Stimulated activated CD4-positive, alpha-beta T cell treated with anti-CD3 and anti-CD28 coated beads, Interleukin-1b, Interleukin-23, amount 100 ng/mL, for 48 hours (primary cell): ENCODE results near the gene CD22.
"Not testable (repeated sequence)": the region's sequence is repeated elsewhere in the genome, so short reads cannot be mapped to it uniquely, and the experiment has no call there.

ENCODE experiments used
- DNase-seq: peaks from one replicate; pipeline ENCODE4 v3.0.0-alpha.2; 2020

CD22 gene

DNA sequence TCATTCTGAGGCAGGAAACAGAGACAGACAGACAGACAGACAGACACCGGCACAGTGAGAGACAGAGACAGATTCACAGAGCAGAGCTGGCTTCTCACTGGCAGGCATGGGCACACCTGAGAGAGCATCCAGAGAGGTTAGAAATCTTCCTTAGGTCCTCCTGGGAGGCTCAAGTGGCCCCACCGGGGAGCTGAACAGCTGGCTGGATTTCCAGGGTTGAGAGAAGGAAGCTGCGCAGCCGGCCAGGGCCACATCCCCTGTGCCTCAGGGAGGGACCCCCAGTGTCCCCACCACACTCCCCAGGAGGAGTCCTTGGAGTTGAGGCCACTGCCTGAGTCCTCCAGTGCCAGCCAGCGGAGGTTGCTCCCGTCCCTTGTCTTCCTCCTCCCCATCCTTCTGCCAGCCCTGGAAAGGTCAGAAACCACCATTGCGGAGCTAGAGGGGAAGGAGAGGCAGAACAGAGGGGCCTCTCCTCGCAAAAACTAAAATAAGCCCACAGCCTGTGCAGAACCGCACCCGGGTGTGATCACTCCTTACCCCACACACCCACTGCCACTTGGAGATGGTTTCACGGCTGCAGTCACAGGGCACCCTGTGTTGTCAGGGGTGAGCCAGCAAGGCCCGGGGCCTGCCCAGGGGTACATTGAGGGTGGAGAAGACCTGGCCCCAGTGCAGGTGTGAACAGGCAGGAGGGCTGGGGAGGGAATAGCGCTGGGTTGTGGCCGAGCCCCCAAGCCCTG, 33.4 kb downstream of the CD22 start:
- DNase-seq = no peak

DNA sequence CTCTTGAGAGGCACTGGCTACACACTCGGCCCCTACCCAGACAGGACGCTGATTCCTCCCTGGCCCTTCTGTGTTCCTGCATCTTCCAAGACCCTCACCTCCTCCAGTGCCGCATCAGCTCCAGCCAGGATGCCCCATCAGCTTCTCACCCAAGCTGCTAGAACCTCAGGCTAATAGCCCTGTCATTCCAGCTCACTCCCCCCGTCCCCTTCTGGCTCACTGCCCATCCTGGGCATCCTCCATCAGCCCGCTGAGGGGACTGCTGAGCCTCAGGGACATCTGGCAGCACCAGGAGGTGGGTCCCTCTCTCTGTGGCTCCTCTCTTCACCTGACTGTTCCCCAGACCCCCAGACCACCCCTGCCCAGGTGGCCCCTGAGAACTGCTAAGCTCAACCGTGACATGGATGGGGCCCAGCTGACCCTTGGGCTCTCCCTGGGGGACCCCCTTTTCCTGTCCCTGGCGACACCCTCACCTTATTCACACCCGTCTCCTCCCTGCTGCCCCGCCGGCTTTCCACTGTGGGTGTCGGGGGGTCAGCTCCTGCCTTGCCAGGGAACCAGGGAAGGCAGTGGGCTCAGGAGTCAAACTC, 34.1 kb downstream of the CD22 start:
- no peak for DNase-seq

DNA sequence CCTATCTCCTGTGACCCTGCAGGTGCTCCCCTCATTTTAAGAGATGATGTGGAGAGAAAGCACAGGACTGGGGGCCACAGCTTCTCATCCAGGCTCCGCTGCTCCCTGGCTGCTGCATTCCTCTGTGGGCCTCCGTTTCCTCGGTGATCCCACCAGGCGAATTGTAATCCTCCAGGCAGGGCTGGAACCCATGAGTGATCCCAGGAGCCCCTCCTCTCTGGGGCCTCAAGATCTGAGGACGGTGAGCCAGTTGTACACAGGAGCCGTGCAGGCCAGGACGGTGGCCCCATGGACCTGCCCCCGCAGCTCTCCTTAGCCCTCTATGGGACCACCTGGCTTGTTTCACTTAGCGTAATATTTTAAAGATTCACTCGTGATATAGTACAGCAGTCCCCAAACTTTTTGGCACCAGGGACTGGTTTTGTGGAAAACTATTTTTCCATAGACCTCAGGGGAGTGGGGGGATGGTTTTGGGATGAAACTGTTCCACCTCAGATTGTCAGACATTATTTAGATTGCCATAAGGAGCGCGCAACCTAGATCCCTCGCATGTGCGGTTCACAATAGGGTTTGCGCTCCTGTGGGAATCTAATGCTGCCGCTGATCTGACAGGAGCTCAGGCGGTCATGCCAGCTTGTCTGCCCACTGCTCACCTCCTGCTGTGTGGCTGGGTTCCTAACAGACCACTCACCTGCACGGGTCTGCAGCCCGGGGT, 34.9 kb downstream of the CD22 start:
- no peak for DNase-seq

GRCh38 chr19:35365303-35365702, 36.3 kb downstream of the CD22 start:
- no peak for DNase-seq

DNA sequence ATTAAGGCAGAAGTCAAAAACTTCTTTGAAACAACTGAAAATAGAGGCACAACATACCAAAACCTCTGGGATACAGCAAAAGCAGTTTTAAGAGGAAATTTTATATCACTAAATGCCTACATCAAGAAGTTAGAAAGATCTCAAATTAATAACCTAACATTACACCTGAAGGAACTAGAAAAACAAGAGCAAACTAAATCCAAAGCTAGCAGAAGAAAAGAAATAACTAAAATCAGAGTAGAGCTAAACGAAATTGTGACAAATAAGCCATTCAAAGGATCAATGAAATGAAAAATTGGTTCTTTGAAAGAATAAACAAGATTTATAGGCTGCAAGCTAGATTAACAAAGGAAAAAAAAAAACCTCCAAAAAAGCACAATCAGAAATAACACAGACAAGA, 39.4 kb downstream of the CD22 start:
- no peak for DNase-seq

- no peak for DNase-seq
These were observed 40.5 kb downstream of the CD22 start for GRCh38 chr19:35369522-35369921.

DNA sequence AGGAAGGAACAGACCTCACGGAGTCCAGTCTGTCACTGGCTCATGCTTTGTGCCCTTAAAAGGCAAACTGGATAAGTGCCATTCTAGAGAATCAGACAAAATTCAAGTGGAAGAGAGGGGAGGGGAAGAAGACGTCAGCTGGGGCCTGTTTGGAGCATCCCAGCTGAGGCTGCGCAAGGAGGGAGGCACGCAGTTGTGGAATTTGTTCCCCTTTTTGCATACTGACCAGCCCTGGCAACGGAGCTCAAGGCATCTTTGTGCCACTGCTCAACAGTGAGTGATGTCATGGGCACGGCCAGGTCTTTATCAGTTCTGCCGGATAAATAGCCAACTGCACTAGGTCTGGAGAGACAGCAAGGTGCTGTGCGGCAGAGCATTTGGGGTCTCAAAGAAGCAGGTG, 41.7 kb downstream of the CD22 start, which contains the start of gene GPR42:
TSS of gene GPR42 (plus strand) at position 347 of the 400 bp plus-strand sequence. CDS start 292 bp downstream, outside the sequence.
- DNase-seq = no peak

DNA sequence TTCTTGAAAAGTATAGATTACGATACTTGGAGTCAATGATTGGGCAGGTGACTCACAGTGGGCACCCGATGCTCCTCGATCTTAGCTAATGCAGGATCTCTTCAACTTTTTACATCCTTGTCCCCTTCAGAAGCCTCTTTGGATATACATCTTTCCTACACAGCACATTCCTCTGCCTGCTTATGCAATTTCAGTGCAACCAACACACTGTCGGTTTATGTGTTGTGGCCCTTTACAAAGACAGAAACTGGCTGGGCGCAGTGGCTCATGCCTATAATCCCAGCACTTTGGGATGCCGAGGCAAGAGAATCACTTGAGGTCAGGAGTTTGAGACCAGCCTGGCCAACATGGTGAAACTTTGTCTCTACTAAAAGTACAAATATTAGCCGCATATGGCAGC, 44.5 kb downstream of the CD22 start:
- no peak for DNase-seq

DNA sequence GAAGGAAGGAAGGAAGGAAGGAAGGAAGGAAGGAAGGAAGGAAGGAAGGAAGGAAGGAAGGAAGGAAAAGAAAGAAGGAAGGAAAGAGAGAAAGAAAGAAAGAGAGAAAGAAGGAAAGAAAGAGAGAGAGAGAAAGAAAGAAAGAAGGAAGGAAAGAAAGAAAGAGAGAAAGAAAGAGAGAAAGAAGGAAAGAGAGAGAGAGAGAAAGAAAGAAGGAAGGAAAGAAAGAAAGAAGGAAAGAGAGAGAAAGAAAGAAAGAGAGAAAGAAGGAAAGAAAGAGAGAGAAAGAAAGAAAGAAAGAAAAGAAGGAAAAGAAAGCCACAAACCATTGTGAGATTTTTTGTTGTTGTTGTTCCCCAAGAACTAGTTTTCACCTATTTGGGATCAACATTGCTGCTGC, 45.0 kb downstream of the CD22 start:
- DNase-seq = not testable (repeated sequence)

DNA sequence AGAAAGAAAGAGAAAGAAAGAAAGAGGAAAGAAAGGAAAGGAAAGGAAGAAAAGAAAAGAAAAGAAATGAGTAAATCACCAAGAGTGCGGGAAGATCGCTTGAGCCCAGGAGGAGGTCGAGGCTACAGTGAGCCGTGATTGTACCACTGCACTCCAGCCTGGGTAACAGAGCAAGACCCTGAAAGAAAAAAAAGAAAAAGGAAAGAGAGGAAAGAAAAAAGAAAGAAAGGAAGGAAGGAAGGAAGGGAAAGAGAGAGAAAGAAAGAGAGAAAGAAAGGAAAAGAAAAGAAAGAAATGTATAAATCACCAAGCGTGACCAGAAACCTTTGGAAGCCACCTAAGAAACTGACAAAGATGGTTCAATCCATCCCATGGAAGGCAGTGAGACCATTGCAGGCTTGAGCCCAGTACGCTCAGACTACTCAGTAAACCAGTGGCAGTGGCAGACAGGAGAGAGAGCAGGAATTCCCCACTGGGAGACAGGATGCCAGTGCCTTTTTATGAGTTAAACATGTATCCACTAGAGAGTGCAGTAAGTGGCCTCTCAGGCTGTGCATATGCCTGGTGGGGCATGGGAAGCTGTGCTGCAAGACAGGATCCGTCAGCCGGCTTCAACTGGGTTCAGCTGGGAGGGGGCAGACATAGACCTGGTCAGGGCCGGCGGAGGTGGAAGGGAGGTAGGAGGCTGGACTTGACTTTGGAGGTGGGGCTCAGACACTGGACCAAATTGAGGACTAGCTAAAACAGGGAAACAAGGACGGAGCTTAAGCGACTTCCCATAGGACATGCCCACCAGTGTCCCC, 46.7 kb downstream of the CD22 start:
- DNase-seq = no peak

DNA sequence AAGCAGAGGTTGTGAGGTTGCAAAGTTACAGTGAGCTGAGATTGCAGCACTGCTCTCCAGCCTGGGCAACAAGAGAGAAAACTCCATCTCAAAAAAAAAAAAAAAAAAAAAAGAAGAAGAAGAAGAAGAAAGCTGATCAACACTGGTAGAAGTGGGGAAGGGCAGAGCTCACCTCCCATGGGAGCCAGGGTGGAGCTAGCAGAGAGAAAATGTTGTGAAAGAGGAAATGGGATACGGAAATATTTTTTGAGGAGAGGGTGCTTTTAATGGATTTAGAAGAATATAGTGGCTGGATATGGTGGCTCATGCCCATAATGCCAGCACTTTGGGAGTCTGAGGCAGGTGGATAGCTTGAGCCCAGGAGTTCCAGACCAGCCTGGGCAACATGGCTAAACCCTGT, 48.7 kb downstream of the CD22 start:
- DNase-seq = no peak

DNA sequence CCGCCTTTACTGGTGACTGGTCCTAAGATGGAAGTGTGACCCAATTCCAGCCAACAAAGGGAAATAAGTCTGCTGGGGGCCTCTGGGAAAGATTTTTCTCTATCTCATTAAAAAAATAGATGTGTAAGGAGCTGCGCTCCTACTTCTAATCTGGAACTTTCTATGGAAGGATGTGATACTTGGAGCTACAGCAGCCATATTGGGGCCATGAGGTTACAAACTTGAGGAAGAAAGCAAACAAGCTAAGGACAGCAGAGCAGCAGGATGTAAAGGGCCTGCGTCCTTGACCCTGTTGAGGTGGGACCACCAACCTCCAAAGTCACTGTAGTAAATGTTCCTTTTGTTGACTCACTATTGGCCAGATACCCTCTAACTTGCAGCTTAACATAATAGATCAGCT, 49.4 kb downstream of the CD22 start:
- no peak for DNase-seq

DNA sequence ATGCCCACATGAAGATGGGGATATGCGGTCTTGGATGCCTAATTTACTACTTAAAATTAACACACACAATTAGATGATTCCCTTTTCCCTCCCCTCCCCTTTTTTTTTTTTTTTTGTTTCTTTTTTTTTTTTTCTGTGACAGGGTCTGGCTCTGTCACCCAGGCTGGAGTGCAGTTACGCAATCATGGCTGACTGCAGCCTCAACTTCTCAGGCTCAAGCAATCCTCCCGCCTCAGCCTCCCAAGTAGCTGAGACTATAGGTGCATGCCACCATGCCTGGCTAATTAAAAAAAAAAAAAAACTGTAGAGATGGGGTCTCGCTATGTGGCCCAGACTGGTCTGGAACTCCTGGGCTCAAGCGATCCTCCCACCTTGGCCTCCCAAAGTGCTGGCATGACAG, 50.6 kb downstream of the CD22 start:
- not testable (repeated sequence) for DNase-seq

GRCh38 chr19:35379992-35380391, 51.0 kb downstream of the CD22 start:
- DNase-seq = no peak

DNA sequence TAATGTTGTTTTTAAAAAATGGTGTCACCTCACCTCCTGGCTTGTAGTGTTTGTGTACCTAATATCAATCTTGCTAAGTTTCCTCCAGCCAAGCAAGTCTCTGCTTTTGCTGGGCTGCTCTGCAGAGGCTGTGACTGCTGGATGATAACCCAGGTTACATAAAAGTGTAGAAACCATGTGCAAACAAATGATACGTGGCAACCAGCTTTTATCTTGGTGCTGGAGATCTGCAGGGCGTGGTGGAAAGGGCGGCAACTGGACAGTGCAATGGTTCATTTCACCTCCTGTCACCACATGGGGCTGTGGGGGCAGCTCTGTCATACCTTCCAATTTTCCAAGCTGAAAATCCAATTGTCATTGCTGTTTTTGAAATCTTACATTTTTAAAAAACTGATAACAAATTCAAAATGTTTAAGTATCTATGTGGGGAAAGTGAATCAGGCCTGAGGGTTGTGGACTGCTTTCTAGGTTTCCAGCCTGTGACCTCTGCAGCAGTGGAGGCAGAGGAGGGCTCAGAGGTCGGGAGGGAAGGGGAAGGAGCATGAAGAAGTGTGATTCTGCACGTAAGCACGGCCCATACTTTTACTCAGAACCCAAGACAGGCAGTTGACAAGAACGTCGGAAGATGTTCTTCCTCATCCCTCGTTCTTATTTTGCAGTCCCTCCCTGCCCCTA, 51.6 kb downstream of the CD22 start:
- DNase-seq = no peak

GRCh38 chr19:35381318-35381717, 52.3 kb downstream of the CD22 start:
- DNase-seq = no peak

DNA sequence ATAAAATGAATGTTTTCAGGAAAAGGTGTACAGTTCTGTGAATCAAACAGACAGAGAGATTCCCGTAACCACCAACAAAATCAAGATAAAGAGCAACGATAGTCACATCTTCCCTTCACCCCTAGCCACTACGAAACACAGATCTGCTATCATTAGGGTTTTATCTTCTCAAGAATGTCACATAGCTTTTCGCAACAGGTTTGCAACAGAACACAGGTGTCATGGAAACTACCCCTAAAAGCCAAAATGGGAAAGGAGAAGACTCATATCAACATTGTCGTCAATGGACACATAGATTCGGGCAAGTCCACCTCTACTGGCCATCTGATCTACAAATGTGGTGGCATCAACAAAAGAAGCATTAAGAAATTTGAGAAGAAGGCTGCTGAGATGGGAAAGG, 52.9 kb downstream of the CD22 start:
- DNase-seq = no peak

GRCh38 chr19:35383536-35383935, 54.5 kb downstream of the CD22 start:
- no peak for DNase-seq

- DNase-seq = no peak
These were observed 59.5 kb downstream of the CD22 start for GRCh38 chr19:35388277-35389054.

DNA sequence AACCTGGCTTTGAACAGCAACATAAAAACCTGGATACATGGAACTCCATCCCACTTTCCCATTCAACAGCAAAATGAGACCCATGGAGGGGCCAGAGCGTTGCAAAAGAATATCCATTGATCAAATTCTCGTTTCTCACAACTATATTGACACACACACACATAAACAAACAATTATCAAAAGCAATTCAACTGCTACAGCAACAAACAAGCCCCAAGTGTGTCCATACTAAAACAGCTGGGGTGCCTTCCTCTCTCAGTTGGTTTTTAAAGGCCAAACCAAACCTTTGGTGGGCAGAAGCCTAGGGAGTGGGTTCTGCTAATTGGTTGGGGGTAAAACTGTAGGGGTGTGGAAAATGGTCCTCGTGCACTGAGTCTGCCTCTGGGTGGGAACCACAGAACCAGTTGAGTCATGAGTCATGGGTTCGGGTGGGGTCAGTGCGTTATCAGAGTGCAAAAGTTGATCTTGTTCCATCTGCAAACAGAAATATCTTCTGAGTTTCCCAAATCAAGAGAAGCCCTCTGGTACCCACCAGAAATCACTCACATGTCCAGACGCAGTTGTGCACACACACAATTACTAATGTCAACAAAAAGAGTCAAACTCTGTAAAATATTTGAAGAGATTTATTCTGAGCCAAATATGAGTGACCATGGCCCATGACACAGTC, 60.3 kb downstream of the CD22 start:
- no peak for DNase-seq
